ENCODE data around the gene ART4.
A peak's percentile ranks its signal among the peaks of the same experiment; 100 is the strongest.

The ART4 gene

GRCh38 chr12:14850929-14851663 lies 7.8 kb upstream of the ART4 start:
- no peak for DNase-seq

DNA sequence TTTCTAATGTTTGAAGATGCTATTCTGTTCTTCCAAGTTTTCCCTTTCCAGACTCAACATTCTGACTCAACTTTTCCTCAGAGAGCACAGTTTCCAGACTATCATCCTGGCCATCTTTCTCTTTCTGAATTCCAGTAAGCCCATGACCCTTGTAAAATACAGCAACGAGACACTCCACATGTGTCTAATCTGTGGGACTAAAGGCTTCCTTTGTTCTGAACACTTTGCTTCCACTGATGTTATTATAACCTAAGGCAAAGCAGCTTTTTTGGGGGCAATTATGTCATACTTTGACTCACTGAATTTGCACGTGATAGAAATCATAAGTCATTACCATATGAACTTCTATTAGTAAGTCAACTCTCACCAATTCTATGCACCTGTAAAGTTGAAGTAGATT lies 6.3 kb upstream of the ART4 start:
- no peak for DNase-seq

DNA sequence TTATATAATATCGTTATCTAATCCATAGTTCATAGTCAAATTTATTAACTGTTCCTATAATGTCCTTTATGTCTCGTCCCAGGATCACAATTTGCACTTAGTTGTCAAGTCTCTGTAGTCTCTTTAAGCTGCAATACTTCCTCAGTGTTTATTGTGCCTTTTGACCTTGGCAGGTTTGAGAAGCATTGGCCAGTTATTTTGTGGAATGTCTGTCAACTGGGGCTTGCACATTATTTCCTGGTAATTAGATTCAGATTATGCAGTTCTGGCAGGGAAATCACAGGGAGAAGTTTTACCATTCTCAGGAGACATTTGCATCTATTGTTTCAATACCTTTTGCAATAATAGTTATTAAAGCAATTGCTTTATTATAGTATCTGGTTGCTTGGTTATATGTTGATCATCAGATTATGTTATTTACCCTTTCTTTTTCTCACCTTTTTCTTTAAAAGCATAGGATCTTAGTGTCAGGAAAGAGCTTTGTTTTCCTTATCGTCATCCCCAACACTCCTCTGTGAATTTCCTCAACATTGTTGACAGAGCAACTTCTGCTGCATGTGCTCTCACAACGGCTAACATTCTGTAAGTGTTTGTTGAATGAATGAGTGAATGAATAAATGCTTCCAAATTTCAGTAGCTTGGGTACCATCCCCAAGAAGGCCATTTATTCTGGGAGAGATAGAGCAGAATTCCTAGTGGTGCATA lies 3.7 kb upstream of the ART4 start:
- no peak for DNase-seq

DNA sequence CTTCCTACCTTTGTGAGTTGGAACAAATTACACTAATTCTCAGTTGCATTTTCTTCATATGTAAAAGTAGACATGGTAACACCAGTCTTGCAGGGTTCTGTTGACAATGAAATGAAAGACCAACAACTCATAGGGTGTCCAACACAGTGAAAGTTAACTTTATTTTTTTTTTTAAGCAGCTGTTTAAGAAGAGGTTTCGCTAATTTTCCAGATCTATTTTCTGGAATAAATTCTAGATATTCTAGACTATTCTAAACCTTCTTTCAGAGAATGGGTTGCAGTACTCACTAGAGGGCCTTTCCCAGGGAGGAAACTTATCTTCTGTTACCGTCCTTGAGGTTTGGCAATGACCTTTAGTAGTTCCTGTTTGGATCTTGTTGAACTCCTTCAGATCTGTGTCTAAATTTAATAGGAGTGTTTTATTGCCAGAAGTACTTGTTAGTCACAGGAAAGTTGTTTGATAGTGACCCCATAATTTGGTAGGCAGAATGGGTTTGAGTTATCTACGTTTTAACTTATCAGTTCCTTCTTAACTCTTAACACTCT lies 2.8 kb upstream of the ART4 start:
- DNase-seq: no peak

- peak; percentile 34 to 42 for DNase-seq
These were observed 2.0 kb upstream of the ART4 start for GRCh38 chr12:14845350-14845750.

GRCh38 chr12:14844401-14844800 lies 1.1 kb upstream of the ART4 start:
- no peak for DNase-seq

DNA sequence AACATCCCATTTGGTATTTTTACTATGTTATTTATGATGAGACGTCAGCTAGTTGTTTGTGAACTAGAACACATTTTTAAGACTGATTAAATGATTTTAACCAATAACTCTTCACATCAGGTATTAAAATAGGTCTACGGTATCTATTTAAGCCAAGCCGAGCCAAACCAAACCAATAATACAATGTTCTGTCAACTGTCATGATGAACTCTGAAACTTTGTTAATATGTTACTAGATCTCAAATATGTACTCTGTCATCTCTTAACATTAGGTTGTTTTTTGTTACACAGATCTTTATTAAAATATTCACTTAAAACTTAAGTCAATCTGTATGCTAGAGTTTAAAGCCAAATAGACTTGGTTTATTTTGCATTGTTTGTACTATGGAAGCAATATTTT lies 1.0 kb downstream of the ART4 start:
- DNase-seq: no peak

- no peak for DNase-seq
These were observed 1.6 kb downstream of the ART4 start for GRCh38 chr12:14841761-14842160.

DNA sequence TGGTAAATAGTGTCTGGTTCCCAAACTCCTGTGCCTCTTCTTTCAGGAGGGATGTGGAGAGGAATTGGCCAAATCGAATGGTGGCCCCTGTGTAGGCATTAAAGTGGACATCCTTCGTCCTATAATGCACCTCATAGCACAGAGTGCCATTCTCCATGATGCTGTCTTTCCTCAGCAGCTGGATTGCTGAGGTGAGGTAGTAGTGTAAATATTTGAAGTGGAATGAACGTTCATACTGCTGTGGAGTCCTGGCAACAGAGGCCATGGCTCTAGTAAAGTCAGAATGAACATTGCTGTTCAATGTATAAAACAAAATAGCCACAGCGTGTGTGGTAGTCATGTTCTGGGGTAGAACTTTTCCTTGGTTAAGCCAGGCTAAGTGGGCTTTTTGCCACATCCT lies 2.7 kb downstream of the ART4 start:
- no peak for DNase-seq

DNA sequence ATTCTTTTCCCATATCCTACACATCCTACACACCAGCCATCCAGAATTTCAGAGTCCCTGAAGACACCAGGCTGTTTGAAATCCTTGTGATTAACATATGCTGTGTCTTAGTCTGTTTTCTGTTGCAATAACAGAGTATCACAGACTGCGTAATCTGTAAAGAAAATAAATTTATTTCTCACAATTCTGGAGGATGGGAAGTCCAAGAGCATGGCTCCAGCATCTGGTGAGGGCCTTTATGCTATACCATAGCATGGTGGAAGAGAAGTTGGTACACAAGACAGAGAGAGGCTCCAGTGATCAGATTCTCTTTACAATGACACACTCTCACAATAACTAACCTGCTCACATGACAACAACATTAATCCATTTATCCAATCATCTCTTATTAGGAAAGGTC lies 4.1 kb downstream of the ART4 start:
- DNase-seq: no peak

DNA sequence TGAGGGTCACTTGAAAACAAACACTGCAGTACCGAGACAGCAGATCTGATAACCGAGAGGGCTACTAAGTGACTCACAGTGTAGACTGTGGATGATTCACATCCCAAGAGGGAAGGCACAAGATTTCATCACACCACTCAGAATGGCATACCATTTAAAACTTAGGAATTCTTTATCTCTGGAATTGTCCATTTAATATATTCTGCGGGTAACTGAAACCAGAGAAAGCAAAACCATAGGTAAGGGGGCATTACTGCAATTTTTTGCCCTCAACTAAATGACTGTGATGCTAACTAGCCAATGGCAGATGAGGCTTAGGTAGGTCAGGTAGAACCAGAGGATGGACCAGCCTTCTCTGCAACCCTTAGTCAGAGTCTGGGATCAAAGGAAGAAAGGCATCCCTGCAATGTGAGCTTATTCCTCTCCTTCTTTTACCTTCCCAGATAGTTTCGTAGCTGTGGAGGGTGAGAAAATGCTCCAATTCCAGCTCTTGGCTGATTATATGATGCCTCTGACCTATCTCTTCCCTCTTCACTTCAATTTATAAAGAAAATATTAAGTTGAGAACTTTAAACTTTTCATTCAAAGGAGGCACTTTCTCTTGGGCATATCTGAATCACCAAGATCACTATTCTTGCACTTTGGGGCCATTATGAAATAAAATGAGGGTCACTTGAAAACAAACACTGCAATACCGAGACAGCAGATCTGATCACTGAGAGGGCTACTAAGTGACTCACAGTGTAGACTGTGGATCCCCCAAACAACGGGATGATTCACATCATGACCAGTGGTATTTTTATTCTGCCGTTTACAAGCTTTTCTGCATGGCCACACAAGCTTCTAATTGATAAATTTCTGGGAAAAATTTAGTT lies 6.8 kb downstream of the ART4 start:
- no peak for DNase-seq

- no peak for DNase-seq
These were observed 8.8 kb downstream of the ART4 start for GRCh38 chr12:14834509-14834908.

GRCh38 chr12:14833952-14834351 lies 9.4 kb downstream of the ART4 start:
- DNase-seq: no peak

DNA sequence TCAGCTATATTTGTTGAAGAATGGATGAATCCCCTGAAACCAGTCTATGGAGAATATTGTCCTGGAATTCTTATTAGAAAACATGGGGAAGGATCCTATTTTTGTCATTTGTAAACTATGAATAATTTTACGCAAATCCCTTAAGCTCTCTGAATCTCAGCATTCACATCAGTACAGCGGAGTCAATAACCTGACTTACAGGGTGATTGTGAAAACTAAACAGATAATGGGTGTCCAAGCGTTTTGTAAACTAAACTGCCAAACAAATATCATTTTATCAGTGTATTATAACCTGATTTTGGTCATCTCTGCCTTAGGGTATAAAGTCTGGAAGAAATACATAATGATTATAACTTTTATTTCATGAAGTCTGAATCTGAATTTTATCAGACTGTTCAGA lies 10.0 kb downstream of the ART4 start:
- no peak for DNase-seq

DNA sequence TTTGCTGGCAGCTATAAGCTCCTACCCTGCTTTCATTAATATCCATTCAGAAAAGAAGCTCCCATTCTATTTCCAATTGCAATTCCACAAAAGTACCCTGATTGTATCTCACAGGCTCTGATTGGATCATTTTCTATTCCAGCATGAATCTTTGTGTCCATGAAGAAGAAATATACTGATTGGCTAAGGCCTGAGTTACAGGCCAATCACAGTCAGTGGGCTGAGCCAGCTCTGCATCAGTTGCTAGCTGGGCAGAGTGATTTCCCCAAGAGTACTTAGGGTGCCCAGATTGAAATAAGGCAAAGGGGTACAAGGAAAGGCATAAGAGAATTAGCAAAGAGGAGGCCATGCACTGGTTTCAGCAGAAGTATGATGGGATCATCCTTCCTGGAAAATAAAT lies 14.4 kb downstream of the ART4 start:
- DNase-seq: no peak

GRCh38 chr12:14827043-14827442 lies 16.3 kb downstream of the ART4 start:
- DNase-seq: no peak

GRCh38 chr12:14826491-14826890 lies 16.8 kb downstream of the ART4 start:
- DNase-seq: no peak

GRCh38 chr12:14825256-14825655 lies 18.1 kb downstream of the ART4 start:
- DNase-seq: no peak

DNA sequence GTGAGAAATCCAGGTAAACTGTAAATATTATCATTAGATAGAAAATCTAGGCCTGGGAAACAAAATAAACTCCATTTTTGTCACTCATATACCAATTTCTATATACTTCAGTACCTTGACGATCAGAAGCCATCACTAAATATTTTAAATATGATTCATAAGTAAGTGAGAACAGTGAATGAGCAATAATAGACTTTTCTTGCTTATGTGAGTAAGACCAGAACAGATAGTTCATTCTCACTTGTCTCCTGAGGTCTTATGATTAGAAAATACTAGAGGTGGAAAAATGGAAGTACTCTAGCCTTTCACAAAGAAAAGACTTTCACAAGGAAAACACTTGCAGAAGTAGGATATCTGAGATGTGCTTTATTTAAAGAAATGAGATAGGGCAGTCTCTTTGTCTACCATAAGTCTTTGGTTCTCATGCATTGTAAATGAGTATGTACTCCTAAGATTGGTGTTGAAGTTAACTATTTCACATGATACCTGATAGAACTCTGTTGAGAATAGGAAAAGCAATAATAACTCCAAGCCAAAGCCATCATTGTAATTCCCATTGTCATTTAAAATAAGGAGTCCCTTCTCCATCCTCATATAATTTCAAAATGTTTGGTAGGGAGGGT lies 19.2 kb downstream of the ART4 start:
- DNase-seq: no peak

DNA sequence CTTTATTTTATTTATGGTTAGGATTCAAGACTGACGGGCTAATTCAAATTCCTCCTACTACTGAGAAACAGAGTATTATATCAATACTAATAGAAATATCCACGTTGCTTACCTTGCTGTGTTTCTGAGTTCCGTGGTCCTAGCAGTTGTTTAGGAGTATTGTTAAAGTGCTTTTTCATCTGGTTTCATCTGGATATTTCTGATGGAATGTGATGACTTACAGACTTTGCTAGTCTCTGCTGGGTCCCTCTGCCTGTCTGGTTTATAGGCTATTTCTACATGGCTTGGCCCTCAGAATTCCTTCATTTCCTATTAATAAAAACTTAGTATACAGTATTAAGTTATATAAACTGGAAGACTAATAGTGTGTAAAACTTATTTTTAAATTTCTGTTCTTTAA lies 29.3 kb downstream of the ART4 start, which contains the start of gene SMCO3:
Gene SMCO3, minus strand, starts transcription at position 169 of the 400 bp plus-strand sequence. CDS start 7,502 bp downstream, outside the sequence.
- DNase-seq: no peak

DNA sequence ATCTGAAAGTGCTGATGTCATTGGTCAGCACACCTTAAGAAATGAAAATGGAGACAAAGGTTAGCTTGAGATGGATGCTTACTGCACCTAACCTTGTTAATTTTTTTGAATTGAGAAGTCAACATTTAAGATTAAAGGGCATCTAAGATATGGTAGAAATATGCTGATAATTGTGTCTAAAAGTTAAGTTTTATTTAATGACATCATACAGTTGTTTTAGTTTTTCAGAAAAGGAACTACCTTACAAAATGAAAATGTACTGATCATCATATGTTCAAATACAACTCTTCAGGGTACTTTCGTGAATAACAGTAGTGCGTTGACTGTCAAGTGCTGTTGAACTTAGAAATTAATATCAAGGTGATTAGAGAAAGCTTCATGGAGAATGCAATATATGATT lies 31.8 kb downstream of the ART4 start:
- no peak for DNase-seq

- peak; percentile 13 to 49 for DNase-seq
These were observed 32.3 kb downstream of the ART4 start for GRCh38 chr12:14810953-14811483.

All from NCI-H2081 (cell line).